UCSD-AML1 (cell line): ENCODE results near the gene PLA1A.
A peak's percentile ranks its signal among the peaks of the same experiment; 100 is the strongest.

Experiments used
- DNase-seq: peaks from one replicate; lab custom pipeline; 2025; ENCODE audit not compliant: unreplicated experiment; lab: John Stamatoyannopoulos, UW

The PLA1A gene

DNA sequence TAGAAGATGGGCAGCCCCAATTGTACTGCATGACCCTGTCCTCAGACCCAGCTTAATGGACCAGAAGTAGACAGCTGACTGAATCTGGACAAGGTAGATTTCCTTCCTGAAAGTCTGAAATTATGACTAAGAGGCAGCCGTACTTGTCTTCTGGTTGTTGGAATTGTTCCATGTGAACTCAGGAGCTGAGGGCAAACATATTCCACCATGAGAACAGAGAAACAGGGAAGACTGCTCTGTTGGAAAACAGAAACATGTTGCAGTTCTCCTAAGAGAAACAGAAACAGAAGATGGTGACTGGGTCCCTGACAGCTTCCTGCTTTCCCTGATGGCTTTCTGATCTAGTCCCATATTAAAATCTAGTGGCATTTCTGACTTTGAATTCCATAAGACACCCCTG lies 38.6 kb downstream of the PLA1A start:
- no peak for DNase-seq

DNA sequence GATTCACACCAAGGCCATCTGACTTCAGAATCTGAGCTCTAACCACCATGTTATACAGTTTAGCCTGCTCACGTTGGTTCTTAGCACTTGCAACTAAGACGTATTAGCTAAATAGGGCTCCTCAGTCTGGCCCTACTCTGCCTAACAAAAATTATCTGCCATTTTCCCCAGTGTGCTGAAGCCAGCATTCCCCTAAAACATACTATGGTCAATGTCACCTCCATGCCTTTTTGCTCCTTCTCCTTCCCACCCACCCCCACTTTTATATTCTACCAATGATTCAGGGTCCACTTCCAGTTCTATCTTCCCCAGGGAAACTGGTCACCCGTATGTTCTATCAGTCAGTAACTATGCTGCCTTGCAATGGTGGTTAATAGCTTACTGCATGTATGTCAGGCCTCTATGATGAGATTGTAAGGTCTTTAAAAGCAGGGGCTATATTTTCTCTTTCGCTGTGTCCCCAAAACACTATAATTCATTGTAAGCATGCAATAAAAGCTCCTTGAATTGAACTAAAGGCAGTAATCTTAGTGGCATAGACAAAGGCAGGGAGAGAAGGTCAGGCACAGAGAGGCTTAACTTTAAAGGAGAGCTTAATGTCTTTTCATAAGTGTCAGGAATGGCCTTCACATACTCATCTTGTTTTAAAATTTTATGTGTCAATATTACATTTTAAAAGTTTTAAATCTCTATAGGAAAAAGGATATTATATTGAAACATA lies 39.4 kb downstream of the PLA1A start:
- no peak for DNase-seq

DNA sequence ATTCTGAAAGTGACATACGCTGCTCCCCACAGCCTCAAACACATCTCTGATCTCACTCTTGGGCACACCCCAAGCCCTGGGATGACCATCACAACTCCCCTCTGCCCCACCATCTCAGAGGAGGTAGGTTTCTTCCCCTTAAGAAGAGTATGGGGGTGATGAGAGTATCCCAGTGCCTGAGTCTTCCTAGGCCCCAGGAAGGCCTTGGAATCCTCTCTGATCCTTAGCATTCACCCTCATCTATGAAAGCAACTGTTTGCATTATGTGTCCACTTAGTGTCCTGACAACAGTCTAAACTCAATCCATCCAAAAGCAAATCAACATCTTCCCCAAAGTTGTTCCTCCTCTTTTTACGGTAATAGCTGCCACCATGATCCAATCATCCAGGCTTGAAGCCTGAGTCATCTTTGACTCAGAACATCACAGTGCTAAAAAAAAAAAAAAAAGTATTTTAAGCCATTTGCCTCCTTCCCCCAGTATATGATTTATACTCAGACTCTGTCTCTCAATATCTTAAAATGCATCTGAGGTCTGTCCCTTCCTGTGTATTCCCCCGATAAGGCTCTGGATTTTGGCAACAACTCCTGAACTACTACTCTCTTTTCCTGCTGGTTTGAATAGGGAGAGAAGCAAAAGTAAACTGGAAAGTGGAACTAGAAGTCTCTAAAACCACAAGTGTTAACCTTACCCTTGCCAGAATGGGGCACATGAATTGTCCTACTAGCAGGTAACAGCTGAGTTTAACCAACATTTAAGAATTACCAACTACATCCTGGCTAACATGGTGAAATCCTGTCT lies 40.2 kb downstream of the PLA1A start:
- DNase-seq, result no peak

DNA sequence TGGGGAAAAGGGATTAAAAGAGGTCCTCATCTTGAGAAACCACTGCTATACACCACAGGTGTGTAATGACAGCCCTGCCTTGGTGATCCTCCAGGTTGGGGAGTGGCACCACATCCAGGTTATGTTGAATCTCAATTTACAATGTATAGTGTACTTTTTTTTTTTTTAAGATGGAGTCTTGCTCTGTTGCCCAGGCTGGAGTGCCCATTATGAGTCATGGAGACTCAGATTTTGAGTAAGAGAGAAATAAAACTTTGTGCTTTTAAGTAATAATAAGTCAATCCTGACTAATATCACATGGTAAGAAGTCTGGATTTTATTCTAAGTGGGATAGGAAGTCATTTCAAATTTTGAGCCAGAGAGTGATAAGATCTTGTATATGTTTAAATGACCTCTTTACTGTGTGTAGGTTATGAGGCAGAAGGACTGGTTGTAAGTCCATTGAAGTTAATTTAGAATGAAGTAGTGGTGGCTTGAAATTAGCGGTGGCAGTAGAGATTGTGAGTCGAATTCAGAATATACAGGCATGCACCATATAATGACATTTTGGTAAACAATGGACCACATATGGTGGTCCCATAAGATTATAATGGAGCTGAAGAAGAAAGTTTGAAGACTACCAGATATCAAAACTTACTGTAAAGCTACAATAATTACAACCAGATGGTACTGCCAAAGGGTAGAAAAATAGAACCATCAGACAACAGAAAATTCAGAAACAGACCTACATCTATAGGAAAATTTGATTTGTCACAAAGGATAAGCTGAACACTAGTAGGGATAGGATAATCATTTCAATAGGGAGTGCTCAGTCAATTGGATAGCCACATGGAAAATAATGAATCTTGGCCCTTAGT lies 42.0 kb downstream of the PLA1A start:
- DNase-seq, result no peak

DNA sequence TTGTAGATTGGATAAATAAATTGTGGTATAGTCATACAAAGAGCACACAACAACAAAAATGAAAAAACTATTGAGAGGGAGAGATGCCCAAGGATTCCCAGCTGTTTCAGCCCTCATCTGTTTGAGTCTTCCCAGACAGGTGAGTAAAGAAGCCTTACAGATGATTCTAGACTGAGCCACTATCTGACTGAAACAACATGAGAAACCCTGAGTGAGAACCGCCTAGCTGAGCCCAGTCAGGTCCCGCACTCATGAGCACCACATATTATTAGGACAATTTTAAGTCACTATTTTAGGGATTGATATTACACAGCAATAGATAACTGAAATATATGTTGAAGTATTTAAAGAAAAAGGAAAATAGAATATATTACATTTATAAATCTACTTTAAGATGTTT lies 43.7 kb downstream of the PLA1A start:
- no peak for DNase-seq

DNA sequence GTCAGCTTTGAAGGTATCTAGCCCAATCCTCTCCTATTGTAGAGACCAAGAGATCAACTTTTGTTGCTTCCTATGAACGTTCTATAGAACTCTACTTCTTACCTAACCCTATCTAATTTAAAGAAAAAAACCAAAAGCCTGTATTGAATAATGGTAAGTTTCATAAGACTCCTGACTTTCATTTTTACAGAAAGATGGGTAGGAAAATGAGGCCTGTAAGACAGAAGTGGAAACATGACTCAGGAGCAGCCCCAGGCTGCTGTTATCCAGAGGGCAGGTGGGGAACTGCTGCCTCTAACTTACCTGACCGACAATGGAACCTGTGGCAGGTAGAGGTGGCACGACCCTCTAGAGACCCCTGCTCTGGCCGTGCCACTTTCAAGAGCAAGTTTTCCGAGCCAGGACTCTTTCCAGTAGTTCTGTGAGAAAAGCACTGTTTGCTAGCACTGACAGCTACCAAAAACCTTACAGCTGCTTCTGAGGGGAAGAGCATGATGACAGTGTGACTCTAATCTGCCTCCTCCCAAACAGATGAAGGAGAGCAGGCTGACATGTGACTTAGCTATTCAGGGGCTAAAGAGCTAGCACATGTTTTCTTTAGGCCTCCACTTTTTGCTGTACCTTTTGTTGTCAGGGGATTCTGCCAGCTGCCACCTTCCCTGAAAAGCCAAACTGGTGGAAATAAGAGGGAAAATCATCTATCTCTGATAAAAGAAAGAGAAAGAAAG lies 45.2 kb downstream of the PLA1A start:
- no peak for DNase-seq

DNA sequence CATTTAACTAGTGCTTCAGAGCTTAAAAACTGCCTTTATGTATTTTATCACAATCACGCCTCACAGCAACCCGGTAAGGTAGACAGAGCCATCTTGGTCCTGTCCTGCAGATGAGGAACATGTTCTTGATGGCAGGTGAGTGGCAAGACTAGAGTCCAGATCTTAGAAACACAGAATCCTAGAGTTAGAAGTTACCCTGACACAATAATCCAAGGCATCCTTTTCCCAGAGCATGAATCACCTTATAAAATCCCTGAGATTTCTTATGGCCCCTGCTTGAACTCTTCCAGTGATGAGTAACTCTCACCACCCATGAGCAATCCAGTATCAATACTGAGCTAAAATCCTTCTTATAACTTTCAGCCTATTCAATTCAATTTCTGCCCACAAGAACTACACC lies 45.8 kb downstream of the PLA1A start:
- DNase-seq, result no peak

DNA sequence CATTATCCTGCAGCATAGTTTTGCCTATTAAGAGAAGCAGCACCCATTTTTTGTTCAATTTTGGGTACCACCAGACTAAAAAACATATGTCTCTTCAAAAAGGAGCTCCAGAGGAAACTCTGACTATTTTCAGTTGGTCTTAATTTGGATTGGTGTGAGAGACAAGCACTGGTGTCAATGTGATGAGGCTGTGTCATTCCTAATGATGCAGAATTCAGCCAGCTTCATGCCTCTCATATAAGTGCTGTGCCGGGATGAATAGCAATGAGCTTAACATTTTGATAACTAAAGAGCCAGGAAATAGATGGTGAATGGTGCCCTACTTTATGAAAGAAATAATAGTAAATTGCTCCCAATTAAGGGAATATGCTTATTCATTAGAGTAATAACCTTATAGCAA lies 46.8 kb downstream of the PLA1A start:
- no peak for DNase-seq

DNA sequence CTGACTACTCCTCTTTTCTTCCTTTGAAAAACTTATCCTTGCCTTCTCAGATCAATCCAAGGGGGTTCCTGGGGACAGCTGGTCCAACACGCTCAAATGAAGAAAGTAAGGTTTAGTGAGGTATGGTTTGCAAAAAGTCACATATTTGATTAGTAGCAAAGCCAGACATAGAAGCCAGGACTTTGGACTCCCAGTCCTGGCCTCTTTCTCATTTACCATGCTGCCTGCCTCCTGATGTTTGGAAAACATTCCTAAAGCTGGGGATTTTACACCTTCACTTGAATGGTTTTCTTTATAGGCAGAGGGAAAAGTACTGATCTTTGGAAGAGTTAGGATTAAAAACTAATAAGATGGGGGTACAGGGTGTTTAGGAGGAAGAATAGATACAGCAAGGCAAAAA lies 48.1 kb downstream of the PLA1A start:
- no peak for DNase-seq

DNA sequence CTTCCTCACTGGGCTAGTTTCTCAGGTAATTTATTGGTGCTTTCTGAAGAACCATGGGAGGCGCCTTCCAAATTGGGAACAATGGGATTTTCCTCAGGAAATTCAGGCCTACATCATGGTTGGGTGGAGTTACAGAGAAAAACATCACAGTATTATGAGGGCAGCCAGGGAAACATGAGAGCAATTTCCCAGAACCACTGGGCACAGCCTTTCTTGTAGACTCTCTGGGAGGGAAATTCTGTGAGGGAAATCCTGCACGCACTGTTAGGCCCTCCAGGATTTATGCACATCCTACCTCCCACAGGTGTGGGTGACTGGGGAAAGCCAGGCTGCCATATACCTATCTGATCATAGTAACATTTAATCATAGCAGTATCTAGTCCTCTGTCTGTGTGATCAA lies 49.5 kb downstream of the PLA1A start:
- DNase-seq, result no peak

DNA sequence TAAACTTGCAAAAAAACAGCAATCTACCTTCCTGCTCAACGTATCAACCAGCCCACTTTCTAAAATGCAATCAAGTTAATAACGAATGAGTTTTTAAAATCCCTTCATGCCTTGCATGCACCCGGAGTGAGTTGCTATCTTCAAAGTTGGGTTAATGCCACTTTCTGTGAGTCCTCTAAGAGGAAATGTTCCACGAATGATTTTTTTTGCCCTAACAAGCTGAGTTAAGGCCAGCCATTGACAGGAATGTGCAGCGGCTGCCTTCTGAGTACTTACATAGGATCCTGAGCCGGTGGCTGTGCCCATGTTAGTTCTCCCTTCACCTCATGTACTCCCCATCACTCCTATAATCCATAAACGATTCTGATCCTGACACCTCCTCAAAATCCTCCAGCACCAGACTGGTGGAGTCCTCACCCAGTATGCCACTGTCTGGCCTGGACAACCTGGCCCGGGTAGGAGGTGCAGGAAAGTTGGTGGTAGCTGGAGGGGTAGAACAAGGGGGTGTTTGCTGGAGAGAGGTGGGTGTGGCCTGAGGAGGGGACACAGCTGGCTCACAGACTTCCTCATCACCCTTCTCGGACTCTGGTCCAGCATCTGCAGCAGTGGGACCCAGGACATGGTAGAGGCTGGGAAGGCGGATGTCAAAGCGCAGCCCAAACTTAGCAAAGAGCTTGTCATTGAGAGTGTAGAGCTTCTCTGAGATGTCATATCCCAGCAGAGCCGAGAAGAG lies 50.3 kb downstream of the PLA1A start:
- DNase-seq, result no peak

DNA sequence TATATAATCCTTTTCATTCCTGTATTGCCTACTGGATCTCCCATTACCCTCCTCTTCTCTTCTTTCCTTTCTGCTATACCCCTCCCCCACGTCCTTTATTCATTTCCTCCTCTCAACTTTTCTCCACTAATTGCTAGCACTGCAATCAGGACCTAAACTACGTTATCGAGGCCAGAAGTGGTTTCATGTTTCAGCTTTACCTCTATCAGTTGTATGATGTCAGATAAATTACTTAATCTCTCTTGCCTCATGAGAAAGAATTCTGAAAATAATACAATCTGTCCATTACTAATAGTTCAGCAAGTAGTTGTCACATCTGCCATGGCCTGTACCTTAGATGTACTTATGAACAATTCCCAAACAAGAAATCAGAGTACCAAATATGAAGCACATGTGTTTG lies 52.1 kb downstream of the PLA1A start:
- DNase-seq, result no peak

DNA sequence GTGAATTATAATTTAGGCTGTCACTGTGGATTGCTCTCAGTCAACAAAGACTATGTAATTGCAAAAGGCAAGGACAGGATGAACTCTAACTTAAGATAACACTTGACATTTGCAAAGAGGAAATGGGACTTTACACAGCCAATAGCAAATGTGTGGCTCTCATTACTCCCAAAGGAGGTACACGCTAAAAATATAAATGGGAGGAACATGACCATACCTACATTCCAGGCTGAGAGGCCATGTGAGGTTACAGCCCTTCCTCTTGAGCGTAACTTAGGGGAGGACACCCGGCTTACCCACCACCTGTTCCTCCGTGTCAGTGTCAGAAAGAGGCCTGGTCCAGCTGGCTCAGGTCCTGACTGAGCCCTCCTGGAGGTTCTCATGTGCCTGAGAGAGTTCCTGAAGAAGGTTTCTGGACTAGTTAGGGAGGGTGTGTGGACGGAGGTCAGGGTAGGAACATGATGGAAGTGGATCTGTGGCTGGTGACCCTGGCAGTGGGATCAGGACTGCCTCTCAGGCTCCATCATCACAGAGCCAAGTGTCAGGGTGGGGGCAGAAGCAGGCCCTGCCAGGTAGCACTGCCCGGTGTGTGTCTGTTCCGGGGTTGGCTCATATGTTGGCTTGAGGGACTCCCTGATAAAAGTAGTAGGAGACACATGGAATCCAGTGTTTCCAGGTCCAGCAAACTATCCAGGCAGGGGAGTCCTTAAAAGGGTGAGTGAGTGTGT lies 54.8 kb downstream of the PLA1A start:
- DNase-seq, result peak; percentile 19

DNA sequence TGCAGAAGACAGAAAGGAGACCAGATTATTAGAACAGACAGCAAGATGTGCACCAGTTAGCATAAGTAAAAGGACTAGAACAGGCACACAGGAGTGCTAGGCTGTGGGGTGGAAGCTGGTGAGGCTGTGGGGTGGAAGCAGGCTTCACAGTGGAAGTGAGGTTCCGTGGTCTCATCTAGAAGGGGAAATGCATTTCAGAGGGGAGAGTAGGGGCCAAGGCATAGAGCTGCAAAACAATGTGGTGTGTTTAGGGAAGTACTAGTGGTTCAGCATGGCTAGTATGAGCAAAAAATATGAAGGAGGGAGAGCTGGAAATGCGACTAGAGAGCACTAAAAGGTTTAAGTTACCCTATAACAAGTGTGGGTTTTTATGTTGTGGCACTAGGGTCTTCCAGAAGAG lies 56.2 kb downstream of the PLA1A start:
- peak; percentile 30 for DNase-seq

DNA sequence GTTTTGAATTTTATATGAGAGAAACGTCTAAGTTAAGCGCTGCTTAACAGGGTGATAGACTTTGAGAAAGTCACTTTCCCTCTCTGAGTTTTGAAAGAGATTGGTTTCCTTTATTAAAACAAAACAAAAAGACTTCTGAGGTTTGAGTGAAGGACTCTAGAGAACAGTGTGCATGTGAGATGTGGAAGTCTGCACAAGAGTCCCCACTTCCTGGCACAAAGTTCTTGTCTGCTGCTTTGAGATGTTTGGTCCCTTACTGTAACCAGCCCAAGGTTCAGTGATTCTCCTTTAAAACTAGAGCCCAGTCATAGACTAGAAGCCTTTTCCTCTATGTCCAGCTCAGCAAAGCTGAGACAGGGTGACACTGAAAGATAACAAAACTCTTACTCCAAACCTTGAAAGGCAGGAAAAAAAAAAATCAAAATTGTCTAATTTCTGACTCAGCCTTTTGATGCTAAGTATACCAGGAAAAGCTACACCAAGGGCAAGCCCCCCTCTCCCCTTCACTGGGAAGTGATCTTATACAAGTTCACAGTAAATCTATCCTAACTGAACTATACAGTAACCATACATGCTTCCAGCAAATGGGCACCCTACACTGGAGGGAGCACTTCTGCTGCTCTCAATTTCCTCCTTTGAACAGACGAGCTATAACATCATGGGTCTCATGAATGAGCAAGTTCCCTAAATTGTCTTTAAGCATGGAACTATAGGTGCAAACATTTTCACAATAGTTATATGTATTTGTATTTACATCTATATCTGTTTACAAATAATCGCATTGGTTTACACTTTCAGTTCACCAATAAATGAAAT lies 60.4 kb downstream of the PLA1A start:
- no peak for DNase-seq

DNA sequence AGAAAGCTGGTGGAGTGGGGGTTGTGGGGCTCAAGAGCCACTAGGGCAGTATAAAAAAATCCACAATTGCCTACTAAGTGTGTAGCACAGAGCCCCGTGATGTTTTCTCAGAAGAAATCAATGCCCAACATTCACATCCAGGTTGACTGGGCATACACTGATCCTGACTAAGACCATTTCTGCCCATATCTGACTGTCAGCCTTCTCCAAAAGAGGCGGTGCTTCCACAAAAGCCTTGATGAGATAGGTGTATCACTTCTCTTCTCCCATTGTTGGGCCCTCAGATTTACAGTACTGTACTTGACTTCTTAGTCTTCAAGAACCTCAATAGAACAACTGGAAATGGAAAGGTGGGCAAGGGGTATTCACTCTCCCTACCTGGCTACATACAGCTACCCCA lies 61.3 kb downstream of the PLA1A start:
- DNase-seq, result no peak

DNA sequence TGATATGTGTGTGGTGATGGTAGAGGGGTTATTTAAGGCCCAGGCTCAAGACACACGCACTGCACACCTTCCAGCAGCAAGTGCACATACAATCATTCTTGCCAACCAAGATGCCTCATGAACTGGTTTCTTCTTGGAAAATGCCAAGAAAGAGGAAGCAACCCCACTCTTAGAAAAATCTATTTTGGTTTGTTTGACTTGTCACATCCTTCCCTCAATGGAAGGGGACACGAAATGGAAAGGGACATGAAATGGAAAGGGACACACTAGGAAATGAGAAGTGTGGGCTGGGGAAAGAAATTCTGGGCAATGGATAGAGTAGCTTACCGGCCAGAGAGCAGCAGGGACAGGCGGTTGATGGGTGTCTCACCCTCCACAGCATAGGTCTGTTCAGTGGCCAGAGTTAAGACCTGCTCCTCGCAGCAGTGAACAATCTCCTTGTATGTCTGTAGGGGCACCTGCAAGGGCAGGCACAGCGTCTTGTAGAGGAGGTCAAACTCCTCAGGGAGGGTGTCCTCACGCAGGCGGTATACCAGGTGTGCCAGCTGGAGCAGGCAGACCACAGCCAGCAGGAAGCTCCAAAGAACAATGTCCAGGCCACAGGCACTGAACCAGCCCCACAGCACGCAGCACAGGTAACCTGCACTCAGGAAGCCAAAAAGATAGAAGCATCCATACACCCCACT lies 62.1 kb downstream of the PLA1A start:
- peak; percentile 50 for DNase-seq
